NCI-H2029 treated with DMSO at 0.1 percent for 48 hours (cell line): ENCODE data around the gene ZNF554.
"Not testable (repeated sequence)": the region's sequence is repeated elsewhere in the genome, so short reads cannot be mapped to it uniquely, and the experiment has no call there.

Source experiments
- DNase-seq: peaks from one replicate; lab custom pipeline; 2025; lab: John Stamatoyannopoulos, UW

The ZNF554 gene

DNA sequence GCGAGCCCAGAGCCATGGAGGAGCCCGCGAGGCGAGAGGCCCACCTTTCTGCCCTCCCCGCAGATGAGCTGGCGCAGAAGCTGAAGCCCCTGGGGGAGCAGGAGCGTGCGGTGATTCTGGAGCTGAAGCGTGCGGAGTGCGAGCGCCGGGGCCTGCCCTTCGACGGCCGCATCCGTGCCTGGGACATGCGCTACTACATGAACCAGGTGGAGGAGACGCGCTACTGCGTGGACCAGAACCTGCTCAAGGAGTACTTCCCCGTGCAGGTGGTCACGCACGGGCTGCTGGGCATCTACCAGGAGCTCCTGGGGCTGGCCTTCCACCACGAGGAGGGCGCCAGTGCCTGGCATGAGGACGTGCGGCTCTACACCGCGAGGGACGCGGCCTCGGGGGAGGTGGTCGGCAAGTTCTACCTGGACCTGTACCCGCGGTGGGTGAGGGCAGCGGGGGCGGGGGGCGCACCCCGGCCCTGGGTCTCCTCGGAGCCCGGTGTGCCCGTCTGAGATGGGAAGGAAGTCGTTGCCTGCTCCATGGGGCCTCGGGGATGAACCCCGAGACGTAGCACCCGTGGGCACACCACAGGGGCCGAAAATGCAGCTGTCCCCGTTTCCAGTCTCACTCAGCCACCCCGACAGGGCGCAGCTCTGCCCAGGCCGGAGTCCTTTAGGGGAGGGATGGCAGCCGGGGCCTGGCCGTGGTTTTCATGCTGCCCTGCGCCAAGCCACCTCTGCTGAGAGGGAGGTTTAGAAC, 12.1 kb upstream of the ZNF554 start:
- DNase-seq, result no peak

DNA sequence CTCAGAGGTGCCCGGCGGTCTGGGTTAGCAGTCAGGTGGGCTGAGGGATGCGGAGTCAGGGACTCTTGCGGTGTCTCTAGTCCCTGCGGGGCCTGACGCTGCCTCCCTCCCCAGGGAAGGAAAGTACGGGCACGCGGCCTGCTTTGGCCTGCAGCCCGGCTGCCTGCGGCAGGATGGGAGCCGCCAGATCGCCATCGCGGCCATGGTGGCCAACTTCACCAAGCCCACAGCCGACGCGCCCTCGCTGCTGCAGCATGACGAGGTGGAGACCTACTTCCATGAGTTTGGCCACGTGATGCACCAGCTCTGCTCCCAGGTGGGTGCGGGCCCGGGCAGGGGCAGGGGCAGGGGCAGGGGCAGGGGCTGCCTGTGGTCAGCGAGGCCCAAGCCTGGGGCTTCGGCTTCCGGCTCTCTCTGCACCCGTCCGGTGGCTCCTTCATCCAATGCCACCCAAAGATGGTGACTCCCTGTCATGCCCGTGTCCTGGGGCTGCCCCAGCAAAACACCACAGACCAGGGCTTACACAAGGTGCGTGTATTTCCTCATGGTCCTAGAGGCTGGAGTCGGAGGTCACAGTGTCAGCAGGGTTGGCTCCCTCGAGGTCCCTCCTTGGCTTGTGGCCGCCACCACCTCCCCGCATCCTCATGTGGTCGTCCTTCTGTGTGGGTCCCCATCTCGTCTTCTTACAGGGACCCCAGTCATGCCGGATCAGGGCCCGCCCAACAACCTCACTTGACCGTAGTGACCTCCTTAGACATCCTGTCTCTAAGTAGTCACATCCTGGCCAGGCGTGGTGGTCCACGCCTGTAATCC, 11.3 kb upstream of the ZNF554 start:
- DNase-seq, result no peak

DNA sequence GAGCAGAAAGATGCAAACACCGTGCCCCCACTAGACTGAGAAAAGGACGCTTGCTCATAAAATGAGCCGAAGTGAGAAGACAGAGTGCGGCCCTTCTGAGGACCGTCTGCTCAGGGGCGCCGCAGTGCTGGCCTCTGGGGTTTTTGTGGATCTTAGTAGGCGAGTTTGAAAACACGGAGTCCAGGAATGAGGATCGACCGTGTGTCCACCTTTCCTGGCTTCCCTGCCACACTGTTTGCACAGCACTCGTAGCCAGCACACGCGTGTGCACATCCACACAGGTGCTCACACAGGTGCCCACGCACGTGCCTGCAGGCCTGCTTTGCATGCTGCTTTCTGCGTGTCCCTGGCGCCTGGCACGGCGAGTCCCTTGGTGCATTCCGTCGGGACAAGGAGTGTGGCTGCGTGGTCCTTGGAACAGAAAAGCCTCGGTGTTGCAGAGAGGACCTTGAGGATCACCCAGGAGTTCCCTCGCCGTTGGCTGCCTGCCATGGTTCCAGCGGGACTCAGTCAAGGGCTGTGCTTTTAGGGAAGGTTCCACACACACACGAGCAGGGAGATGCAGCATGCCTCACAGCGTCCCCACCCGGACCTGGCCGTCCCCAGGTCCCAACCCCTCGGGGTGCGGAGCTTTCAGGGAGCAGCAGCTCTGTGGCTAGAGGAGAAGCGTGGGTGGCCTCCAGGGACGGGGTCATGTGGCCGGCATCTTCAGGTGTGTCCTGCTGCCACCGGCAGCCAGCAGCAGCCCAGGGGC, 10.1 kb upstream of the ZNF554 start:
- DNase-seq, result no peak

DNA sequence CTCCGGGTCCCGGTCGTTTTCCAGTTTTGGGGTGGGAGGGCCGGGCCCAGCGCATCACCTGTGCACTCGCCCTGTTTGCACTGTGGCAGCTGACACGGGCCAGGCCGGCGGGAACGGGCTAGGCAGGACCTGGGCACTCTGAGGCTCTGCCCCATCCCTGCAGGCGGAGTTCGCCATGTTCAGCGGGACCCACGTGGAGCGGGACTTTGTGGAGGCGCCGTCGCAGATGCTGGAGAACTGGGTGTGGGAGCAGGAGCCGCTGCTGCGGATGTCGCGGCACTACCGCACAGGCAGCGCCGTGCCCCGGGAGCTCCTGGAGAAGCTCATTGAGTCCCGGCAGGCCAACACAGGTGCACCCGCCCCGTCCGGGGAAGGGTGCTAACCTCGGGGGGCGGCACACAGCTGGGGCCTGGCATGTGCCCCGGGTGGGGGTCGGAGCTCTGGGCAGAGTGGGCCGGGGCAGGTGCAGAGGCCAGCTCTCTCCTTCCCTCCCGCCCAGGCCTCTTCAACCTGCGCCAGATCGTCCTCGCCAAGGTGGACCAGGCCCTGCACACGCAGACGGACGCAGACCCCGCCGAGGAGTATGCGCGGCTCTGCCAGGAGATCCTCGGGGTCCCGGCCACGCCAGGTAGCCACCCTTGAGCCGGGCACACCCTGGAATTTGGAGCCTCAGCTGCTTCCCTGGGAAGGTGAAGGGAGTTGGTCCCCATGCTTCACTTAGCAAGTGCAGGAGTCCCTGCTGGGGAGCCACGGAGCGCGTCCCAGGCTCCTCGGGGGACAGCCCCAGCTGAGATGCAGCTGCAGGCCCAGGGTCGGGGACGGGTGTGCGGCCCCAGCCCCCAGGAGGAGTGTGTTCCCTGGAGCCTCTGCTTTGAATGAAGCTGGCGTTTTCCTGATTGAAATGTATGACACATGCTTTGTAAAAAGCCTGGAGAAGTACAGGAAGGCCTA, 9.3 kb upstream of the ZNF554 start:
- DNase-seq, result no peak

DNA sequence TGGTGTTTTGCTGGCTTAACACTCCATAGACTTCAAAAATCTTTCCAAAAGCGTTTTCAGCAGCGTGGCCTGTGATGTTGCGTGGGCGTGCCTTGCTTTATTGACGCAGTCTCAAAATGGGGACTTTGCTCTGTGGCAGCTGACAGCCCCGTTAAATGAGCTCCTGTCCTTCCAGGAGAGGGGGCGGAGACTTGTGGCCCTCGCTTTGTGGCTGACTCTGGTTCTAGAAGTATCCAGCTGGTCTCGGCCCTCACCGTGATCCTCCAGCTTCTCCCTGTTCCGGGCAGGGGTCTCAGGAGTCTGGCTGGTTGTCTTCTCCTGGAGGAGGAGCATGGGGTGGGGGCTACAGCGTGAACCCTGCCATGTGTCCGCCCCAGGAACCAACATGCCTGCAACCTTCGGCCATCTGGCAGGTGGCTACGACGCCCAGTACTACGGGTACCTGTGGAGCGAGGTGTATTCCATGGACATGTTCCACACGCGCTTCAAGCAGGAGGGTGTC, 8.4 kb upstream of the ZNF554 start:
- no peak for DNase-seq

DNA sequence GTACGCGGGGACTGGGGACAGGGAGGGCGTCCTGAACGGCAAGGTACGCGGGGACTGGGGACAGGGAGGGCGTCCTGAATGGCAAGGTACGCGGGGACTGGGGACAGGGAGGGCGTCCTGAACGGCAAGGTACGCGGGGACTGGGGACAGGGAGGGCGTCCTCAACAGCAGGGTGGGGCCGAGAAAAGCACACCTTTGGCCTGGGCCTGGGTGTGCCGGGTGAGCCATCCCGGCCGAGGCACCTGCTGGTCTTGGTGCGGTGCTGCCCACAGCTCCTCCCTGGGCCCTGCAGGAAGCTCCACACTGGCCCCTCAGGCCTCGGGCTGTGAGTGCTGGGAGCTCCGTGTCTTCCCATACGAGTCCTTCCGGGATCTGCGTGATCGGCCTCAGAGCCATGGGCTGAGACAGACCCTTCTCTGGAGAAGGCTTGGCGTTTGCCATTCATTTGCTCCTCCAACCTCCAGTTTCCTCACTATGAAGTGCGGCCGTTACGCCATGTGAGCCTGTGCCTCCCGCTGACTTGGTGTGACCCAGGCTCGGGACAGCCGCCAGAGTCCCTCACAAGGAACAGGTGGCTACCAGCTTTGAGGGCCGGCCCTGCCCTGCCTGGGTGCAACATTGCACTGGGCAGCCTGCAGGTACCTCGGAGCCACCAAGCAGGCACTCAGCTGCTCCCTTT, 7.8 kb upstream of the ZNF554 start:
- DNase-seq, result no peak

DNA sequence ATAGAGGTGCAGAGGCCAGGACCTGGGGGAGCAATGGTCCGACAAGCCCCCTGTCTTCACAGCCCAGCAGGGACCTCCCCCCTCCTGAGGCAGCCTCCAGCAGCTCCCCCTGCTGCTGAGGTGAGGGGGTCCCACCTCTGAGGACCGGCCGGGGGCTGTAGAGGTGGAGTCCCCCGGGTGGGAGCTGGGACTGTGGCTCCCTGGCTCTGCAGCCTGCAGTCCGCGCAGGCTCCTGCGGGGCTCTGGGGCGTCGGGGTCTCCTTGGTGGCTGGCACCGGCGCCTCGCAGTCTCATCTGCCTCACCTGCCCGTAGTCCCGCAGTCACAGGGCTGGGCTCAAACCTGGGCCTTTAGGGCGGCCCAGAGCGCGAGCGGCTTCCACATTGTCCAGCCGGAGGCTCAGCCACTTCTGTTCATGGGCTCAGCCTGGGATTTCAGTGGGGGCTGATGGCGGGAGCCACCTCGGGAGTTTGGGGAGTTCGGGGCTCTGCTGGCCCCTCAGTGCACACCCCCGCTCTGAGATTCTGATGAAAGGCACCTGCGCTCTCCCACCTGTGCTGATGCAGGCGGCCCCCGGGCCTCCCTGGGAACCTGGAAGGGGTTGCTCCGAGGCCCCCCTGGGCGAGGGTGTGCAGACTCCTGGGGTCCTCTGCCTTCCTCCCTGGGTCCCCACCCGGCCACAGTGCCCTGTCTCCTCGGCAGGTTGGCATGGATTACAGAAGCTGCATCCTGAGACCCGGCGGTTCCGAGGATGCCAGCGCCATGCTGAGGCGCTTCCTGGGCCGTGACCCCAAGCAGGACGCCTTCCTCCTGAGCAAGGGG, 7.0 kb upstream of the ZNF554 start:
- no peak for DNase-seq

DNA sequence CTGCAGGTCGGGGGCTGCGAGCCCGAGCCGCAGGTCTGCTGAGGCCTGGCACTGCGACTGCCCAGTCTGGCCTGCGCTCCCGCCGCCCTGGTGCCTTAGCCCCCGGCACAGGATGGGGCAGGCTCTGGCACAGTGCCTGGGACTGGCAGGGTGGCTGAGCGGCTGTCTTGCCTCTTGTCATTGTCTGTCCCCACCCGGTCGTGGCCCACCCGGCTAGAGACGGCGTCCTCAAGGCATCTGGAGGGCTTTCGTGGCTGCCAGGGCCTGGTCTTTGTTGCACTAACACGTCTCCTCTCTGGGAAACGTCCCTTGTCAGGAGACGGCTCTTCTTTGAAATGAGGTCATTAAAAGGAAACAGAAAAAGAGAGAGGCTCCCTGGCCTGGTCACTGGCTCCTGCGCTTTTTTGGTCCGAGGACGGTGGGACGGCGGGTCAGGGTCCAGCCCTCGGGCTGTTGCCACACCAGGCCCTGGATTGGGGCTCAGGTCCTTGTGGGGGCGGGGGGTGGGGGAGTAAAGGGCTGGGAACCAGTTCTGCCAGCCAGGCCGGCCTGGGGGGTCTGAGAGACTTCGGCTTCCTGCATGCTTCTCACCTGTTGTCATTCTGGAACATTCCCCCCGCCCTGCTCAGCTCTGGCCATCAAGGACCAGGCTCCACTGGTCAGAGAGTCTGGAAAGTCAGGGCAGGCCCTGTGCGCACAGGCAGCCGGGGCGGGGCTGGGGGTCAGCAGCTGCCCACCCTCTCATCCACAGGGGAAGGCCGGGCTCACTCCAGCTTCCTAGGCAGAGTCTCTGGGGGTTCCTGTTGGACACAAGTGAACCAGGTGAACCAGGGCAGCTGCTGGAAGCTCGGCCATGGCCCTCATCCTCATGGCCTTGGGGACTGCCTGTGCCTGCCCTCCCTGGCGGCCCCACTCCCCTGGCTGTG, 6.2 kb upstream of the ZNF554 start:
- DNase-seq, result no peak

DNA sequence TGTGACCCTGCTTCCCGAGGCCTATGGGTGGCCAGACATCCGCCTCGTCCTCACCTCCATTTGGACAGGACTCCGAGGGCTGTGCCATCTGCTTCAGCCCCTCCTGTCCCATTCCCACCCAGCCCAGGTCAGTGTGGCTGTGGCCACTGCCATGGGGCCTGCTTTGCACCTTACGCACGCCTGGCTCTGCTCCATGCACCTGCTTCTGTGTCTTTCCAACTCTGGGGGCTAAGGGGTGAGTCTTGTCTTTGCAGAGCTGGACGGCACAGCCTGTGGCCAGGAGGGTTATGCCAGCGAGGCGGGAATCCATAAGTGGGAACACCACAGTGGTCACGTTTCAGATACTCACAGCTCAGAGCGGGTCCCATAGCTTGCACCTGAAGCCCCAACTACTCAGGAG, 5.2 kb upstream of the ZNF554 start:
- no peak for DNase-seq

DNA sequence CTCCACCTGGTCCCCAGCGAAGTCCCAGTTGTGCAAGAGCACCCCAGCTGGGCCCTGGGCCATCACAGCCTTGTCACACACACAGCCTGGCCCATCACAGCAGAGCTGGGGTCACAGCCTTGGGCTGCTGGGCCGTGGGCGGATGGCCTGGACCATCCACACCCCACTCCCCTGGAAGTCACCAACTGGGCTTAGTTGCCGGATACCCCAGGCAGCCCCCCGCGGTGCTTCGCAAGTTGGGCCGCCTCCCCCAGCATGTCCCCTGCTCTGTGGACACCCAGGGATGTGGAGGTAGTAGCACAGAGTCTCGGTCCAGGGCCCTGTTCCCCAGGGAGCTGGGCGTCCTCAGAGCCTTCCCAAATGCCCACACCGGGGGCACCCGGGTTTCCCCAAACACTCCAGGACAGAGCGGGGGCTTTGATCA, 4.5 kb upstream of the ZNF554 start:
- no peak for DNase-seq

DNA sequence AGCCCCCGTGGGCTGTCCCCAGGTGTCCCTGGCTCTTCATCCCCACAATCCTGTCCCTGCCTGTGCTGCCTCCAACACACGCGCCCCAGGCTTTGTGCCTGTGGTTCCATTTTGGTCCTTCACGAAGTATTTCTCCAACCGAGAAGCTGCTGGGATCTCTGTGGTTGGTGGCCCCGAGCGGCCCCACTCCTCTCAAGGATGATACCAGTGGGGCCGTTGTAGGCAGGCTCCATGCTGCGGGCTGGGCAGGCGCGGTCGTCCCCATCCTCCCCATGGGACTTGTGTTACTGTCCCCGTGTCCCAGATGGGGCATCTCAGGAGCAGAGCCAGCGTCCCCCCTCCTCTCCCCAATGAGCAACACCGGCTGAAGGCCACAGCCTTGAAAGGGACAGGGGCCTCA, 3.7 kb upstream of the ZNF554 start:
- DNase-seq, result no peak

DNA sequence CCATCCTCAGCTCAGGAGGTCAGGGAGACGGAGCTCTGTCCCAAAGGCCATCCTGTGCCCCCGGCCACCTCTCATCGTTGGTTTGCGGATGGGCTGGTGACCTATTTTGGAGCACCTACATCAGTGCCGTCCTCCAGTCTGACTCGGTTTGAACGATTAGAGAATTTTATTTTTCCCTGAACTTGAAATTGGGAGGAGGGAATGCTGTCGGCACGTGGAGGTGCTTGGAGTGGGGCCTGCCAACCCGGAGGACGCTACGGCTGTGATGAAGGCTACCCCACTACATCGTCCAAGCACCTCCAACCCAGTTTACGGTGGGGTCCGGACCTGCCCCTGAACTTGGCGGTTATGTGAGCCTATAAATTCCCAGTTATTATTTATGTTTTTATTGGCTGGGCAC, 3.0 kb upstream of the ZNF554 start:
- DNase-seq, result no peak

DNA sequence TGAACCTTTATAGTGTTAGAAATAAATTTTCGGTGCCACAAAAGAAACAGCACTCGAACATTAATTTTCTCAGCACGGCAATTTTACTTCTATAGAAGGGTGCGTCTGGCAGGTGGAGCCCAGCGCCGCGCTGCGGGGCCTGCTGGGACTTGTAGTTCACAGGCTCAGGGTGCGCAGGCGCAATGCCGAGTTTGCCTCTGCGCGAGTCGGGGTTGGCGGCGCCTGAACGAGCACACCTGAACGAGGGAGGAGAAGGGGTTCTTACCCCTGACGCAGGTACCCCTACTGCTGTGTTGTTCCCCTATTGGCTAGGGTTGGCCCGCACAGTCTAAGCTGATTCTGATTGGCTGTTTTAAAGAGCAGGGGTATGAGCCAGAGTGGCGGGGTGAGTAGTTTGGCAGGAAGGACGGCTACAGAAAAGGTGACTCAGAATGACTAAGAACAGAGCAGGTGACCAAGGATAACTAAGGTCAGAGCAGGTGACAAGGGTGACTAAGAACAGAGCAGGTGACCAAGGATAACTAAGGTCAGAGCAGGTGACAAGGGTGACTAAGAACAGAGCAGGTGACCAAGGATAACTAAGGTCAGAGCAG, 2.3 kb upstream of the ZNF554 start:
- not testable (repeated sequence) for DNase-seq

DNA sequence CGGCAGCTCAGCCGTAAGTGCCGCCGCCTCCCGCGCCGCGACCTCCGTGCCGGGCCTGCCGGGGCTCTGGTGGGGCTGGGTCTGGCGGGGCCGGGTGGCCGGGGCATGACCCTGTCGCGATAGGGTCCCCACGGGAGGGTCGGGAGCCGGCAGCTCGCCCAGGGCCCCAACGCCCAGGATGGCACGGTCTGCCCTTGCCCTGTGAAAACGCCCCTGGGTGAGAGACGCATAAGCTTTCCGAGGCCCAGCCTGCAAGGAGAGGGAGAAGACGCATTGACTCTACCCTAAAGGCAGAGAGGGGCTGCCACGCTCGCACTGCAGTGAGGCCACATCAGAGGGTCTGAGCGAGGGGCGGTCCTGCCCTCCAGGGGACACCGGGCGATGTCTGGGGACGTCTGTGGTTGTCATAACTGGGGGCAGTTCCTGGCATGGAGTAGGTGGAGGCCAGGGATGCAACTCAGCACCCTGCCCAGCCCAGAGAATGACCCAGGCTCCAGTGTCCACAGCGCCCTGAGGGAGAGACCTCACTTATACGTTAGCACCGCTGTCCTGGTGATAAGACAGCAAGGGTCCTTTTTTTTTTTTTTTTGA, 539 bp downstream of the ZNF554 start:
- no peak for DNase-seq

DNA sequence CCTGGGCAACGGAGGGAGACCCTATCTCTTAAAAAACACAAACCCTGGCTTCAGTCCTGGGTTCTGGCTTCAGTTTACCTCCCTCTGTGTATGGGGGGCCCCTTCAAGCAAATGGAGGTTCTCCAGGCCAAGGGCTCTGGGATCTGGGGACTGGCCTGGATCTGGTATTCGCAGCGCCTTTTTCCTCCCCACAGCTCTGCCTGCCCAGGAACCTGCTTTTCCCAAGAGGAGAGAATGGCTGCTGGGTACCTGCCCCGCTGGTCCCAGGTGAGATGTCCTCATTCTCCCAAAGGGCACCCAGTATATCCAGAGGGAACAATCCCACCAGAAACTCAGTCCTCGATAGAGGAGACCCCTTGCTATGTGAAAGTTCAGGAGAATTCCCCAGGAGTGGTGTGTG, 3.2 kb downstream of the ZNF554 start:
- DNase-seq, result no peak

DNA sequence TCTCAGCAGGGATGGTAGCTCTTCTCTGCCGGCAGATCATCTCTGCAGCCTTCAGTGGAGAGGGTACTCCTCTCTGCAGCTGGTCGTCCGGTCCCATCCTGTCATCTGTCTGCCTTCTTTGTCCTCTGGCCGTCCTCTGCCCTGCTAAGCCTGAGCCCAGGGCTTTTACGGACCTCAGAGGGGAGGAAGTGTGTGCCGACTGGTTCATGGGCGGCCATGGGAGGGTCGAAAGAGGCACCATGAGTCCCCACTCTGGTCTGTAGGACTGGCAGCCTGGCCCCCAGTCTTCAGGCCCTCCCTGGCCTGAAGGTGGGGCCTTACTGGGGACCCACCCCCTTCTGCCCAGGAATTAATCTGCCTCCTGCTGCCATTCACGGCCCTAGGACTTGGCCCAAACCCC, 4.0 kb downstream of the ZNF554 start:
- no peak for DNase-seq

DNA sequence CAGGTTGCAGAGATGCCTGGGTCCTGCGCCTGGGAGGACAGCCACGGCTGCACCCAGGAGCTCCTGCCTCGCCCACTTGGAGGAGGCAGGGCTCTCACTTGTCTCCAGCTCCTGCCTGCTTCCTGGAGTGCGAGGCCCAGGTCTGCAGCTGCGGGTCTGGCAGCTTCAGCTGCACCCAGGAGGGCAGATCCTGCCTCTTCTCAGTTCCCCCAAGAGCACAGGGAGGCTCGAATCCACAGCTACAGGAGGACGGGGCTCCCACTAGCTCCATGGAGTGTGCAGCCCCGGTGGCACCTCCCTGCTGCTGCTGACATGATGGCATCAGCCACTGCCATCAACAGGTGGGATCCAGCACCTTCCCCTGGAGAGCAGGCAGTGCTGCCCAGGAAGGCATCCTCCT, 4.5 kb downstream of the ZNF554 start:
- DNase-seq, result no peak

DNA sequence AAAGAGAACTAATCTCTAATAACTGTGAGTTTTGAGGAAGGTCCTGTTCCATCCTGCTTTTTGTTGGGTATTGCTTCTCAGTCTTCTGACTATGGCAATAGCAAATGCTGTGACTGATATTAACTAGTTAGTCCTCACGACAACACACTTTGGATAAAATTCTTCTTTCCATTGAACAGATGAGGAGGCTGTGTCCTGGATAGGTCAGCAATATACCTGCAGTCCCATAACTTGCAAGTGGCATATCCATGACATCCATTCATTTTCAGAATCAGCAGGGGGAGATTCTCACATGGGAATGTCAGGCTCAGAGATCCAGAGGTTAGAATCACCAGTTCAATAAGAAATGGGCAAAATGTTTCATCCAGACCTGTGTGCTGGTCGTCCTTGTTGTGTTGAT, 7.4 kb downstream of the ZNF554 start:
- no peak for DNase-seq
